IMR-90 (cell line): ENCODE data around the gene COX6A1.

Experiments
- BHLHE40 ChIP-seq: fragments of 150-350 bp; IDR thresholded peaks from 2 replicates; pipeline ENCODE4 v1.6.1; 2016; ENCODE audit warnings: mild to moderate bottlenecking, low read depth, low read length
- CEBPB ChIP-seq: IDR thresholded peaks from 2 replicates; pipeline ENCODE4 v1.6.1; 2012; ENCODE audit warnings: low read depth, low read length, improper control_type of control experiment
- FOS ChIP-seq: fragments of 150-350 bp; IDR thresholded peaks from 2 replicates; pipeline ENCODE4 v1.6.1; 2016; ENCODE audit warnings: low read depth, low read length
- MAFK ChIP-seq: IDR thresholded peaks from 2 replicates; pipeline ENCODE4 v1.6.1; 2012; ENCODE audit warnings: low read depth, low read length, improper control_type of control experiment
- MAZ ChIP-seq: IDR thresholded peaks from 2 replicates; pipeline ENCODE4 v1.6.1; 2012; ENCODE audit warnings: low read depth, mild to moderate bottlenecking, low read length, improper control_type of control experiment, moderate library complexity, borderline replicate concordance
- MXI1 ChIP-seq: IDR thresholded peaks from 2 replicates; pipeline ENCODE4 v1.6.1; 2012; ENCODE audit warnings: low read depth, mild to moderate bottlenecking, low read length, moderate library complexity, borderline replicate concordance
- NFE2L2 ChIP-seq: fragments of 150-350 bp; IDR thresholded peaks from 2 replicates; pipeline ENCODE4 v1.6.1; 2016; ENCODE audit warnings: low read depth, mild to moderate bottlenecking, low read length
- POLR2A ChIP-seq: IDR thresholded peaks from 2 replicates; pipeline ENCODE4 v1.6.1; 2012; ENCODE audit warnings: mild to moderate bottlenecking, low read depth, low read length
- RFX5 ChIP-seq: IDR thresholded peaks from 2 replicates; pipeline ENCODE4 v1.8.0; 2012; ENCODE audit warnings: low read depth, mild to moderate bottlenecking, low read length, moderate library complexity
- TF ChIP-seq, protein P1 (sequence below): conservative IDR thresholded peaks from 2 replicates; pipeline ENCODE4 v1.5.1; 2012; ENCODE audit warnings: mild to moderate bottlenecking, low read depth, low read length, improper control_type of control experiment
- TF ChIP-seq, protein P2 (sequence below): fragments of 150-350 bp; IDR thresholded peaks from 2 replicates; pipeline ENCODE4 v1.6.1; 2016; ENCODE audit warnings: low read depth, mild to moderate bottlenecking, low read length, moderate library complexity, borderline replicate concordance

DNA sequence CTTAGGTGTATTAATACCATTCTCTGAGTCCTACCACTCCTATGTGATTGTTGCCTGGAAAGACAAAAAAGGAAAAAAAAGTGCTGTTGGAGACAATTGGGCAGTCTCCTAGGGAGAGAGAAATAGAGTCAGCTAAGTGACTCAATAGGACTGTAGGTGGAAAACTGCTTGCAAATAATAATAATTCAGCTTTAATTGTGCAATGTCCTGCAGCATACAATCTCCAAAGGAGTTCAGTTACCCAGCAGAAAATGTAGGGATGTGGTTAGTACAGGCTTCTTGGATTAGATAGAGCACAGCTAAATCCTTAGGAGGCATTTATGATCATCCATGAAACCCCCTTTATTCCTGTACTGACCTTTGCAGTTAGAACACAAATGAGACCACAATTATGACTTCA lies 34.6 kb downstream of the COX6A1 start:
- TF ChIP-seq, protein P1, sequence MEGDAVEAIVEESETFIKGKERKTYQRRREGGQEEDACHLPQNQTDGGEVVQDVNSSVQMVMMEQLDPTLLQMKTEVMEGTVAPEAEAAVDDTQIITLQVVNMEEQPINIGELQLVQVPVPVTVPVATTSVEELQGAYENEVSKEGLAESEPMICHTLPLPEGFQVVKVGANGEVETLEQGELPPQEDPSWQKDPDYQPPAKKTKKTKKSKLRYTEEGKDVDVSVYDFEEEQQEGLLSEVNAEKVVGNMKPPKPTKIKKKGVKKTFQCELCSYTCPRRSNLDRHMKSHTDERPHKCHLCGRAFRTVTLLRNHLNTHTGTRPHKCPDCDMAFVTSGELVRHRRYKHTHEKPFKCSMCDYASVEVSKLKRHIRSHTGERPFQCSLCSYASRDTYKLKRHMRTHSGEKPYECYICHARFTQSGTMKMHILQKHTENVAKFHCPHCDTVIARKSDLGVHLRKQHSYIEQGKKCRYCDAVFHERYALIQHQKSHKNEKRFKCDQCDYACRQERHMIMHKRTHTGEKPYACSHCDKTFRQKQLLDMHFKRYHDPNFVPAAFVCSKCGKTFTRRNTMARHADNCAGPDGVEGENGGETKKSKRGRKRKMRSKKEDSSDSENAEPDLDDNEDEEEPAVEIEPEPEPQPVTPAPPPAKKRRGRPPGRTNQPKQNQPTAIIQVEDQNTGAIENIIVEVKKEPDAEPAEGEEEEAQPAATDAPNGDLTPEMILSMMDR = no peak
- TF ChIP-seq MXI1 = no peak
- no peak for TF ChIP-seq POLR2A
- no peak for TF ChIP-seq MAZ
- no peak for TF ChIP-seq MAFK
- TF ChIP-seq CEBPB = peak; percentile 56
- TF ChIP-seq FOS = no peak
- TF ChIP-seq NFE2L2 = no peak
- TF ChIP-seq, protein P2, sequence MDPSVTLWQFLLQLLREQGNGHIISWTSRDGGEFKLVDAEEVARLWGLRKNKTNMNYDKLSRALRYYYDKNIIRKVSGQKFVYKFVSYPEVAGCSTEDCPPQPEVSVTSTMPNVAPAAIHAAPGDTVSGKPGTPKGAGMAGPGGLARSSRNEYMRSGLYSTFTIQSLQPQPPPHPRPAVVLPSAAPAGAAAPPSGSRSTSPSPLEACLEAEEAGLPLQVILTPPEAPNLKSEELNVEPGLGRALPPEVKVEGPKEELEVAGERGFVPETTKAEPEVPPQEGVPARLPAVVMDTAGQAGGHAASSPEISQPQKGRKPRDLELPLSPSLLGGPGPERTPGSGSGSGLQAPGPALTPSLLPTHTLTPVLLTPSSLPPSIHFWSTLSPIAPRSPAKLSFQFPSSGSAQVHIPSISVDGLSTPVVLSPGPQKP = no peak
- no peak for TF ChIP-seq RFX5
- TF ChIP-seq BHLHE40 = no peak
